Epithelial cell of alveolus of lung (primary cell): ENCODE data around the gene ASAP2. TPM values are rescaled to one million over a fixed set of nuclear protein-coding genes. Genes with fewer than 3 reads are reported as not detected.

ENCODE experiments used
- total RNA-seq: library from RNA; depleted of rRNA; stranded (reverse); fragments of >200 nt; gene quantifications from 2 replicates; pipeline ENCODE4 v1.2.1, GENCODE V29; 2015

The ASAP2 gene
- total RNA-seq = 7.2 and 16.2 TPM in 2 replicates

DNA sequence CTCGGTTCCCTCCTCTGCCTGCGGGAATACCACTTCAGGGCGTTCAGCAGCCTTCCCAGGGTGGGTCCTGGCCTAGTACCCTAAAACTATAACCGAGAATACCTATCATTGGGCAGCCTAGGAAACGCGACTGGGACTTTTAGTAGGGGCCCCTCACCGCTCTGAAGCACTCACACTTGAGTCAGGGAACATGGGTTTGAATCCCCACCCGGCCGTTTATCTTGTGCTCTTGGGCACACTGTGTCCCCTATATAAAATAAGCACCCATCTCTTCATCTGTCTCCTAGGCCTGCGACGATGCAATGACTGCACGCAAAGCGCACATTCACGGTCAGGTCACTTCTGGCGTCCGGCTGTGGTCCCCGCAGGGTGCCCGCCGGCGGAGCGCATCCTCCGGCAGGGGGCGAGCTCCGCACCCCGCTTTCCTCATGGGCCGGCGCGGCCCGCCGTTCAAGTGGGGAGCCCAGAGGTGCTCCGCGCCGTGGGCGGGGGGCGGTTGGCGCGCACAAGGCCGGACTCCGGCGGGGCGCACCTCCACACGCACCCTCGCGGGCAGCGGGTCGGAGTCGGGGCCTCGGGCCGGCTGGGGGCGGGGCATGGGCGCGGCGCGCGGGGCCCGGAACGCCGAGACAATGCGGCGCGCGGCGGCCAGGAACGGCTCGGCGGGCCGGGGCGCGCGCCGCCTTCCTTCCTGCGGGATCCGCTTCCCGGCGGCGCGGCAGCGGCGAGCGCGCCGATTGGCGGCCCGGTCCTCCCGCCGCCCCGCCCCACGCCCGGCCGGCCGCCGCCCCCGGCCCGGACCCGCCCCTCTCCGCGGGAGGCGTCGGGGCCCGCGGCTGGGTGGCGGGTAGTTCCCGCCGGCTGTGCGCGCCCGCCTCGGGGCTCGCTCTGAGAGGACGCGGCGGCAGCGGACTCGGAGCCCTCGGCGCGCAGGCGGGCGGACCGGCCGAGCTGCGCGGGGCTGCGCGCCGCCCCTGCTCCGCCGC is at the start of gene ASAP2:
Gene ASAP2 (plus strand): TSS at position 850 of the 986 bp plus-strand sequence. CDS start 293 bp downstream, outside the sequence.

DNA sequence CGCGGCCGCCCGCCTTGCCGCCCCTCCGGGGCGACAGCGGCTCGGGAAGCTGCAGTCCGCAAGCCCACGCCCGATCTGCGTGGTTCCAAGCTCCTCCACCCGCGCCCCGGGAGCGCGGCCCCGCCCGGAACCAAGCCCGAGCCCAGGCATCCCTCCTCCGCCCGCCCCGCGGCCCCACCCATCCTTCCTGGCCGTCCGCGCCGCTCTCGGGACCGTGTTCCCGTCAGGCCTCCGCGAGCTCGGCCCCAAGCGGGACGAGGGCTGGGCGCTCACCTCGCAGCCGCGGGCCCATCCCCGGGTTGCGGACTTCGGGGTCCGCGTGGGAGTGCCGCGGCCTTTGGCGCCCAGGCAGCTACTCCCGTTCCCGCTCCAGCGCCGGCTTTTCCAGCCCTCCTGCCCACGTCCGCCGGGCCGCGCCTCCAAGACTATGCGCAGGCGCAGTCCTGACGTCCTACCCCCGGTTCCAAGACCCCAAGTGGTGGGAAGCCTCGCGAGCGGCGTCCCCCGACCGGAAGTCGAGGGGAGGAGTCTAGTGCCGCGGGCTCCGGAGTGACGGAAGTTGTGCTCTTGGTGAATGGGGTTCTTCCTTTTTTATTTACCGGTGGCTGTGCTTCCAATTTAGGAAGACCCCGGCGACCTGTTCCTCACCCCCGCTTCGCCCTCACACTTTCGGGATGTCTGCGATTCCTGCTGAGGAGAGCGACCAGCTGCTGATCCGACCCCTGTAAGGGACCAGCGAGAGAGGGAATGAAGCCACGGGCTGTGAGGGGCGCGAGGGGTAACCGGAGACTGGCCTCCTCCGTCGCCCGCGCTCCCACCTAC is 216.7 kb downstream of the ASAP2 start, which contains the start of the genes CPSF3 and ITGB1BP1:
Gene CPSF3 (plus strand): TSS at position 555 of the 822 bp plus-strand sequence. CDS start 120 bp downstream, at position 675.
Gene ITGB1BP1 (minus strand): TSS at position 429 of the 822 bp plus-strand sequence. CDS start 4,831 bp downstream, outside the sequence.

Other genes with a start within 250 kb of the ASAP2 start
- 31.4 and 34.9 TPM in 2 replicates for gene MBOAT2, start 203.1 kb upstream of the ASAP2 start, total RNA-seq
- gene ITGB1BP1, start 216.7 kb downstream of the ASAP2 start, total RNA-seq = 50.1 and 61.8 TPM in 2 replicates
- 46.7 and 50.9 TPM in 2 replicates for gene CPSF3, start 216.8 kb downstream of the ASAP2 start, total RNA-seq